Right cardiac atrium (tissue), 5 donors: ENCODE results near the gene CYP4F2. TPM values are rescaled to one million over a fixed set of nuclear protein-coding genes. Genes with fewer than 3 reads are reported as not detected.
"Not testable (repeated sequence)": the region's sequence is repeated elsewhere in the genome, so short reads cannot be mapped to it uniquely, and the experiment has no call there.

Source experiments
- ATAC-seq, 2 donors: fragments of 200-7000 bp; cut with Tn5 transposase; one replicate each; pipeline versions ENCODE4 v1.8.0 to v1.9.1; 2020; ENCODE audit warnings: moderate library complexity in 2 of 2, mild to moderate bottlenecking in 1 of 2
- DNase-seq, 3 donors: peaks; one replicate each; pipeline ENCODE4 v3.0.0-alpha.2; 2020
- H3K27ac ChIP-seq: one replicate; pipeline ENCODE4 v1.5.1; 2013; ENCODE audit warnings: mild to moderate bottlenecking, low read length, control low read depth, moderate library complexity
- H3K27me3 ChIP-seq: one replicate; pipeline ENCODE4 v1.6.1; 2013; ENCODE audit not compliant: control insufficient read depth, insufficient read depth
- H3K4me1 ChIP-seq: one replicate; pipeline ENCODE4 v1.6.1; 2013; ENCODE audit warnings: low read length; ENCODE audit not compliant: control insufficient read depth, insufficient read depth
- H3K4me3 ChIP-seq: one replicate; pipeline ENCODE4 v1.5.1; 2013; ENCODE audit warnings: low read length, control low read depth
- H3K9me3 ChIP-seq: one replicate; pipeline ENCODE4 v1.6.1; 2013; ENCODE audit warnings: low read length; ENCODE audit not compliant: control insufficient read depth
- WGBS: extraction: QIAGEN DNeasy Blood & Tissue Kit; methylation state at CpG from one replicate; pipeline ENCODE4 v1.1.7; 2013; 5-methylcytosine and 5-hydroxymethylcytosine counted together
- intact Hi-C, 4 donors: fragments of 100-400 bp; cut with DNase I; formaldehyde crosslinking; loops; one replicate each; pipeline versions ENCODE4 v1.11.0 to v1.14.0; 2022 to 2023
- polyA plus RNA-seq: library from polyadenylated mRNA; stranded (reverse); fragments of 200-250 nt; gene quantifications from one replicate; pipeline ENCODE4 v1.2.3, GENCODE V29; 2013
- total RNA-seq, 4 donors: library from RNA; stranded (reverse); fragmentation: NEBNext Ultra II Directional; extraction: Animal tissue kit (Norgen Biotek cat#: 25700); gene quantifications; one replicate each; pipeline ENCODE4 v1.2.1, GENCODE V29; 2021
- donor health status: healthy with polysubstance abuse.
- donor health status: DM: no; HTN: yes; CAD: no.
- donor health status: DM: no; HTN: no; CAD: no.
- donor health status: DM: no; HTN: yes; CAD: no; lungs with severe emphysema.
- donor health status: DM: yes; HTN: yes; CAD: no.

The CYP4F2 gene
- total and polyA plus RNA-seq, 5 donors = not detected

- H3K27ac ChIP-seq, intact Hi-C loops, DNase-seq, H3K4me1 ChIP-seq, H3K27me3 ChIP-seq, H3K9me3 ChIP-seq, ATAC-seq: not testable (repeated sequence)
- H3K4me3 ChIP-seq = peak overlapping the region; percentile 74
- WGBS = 44% methylated on average over 11 of the region's 11 CpGs
These were observed 62.1 kb downstream of the CYP4F2 start for GRCh38 chr19:15835565-15836329.

- H3K9me3 ChIP-seq, ATAC-seq, H3K27me3 ChIP-seq, H3K27ac ChIP-seq, DNase-seq, intact Hi-C loops, H3K4me3 ChIP-seq, H3K4me1 ChIP-seq: not testable (repeated sequence)
- 91% methylated on average over 3 of the region's 3 CpGs for WGBS
These were observed 63.6 kb downstream of the CYP4F2 start for GRCh38 chr19:15834232-15834631.

- H3K27ac ChIP-seq = no peak overlapping the region
- ATAC-seq = no peak
- WGBS = 81% methylated on average over 5 of the region's 5 CpGs
- no peaks in the 10 kb centered on the region for H3K27me3 ChIP-seq
- no peaks in the 10 kb centered on the region for H3K9me3 ChIP-seq
- intact Hi-C loops = no loop called here
- no peak overlapping the region for H3K4me3 ChIP-seq
- H3K4me1 ChIP-seq = peaks cover 3% of the 10 kb centered on the region
- DNase-seq = no peak
These were observed 66.2 kb downstream of the CYP4F2 start for GRCh38 chr19:15831626-15832025.

GRCh38 chr19:15829786-15830185 is 68.1 kb downstream of the CYP4F2 start:
- WGBS = 81% methylated on average over 8 of the region's 8 CpGs
- Histone ChIP-seq H3K9me3 (no peaks in the 10 kb centered on the region), H3K4me1 (no peaks in the 10 kb centered on the region), H3K27ac (no peak overlapping the region), H3K27me3 (no peaks in the 10 kb centered on the region), H3K4me3 (no peak overlapping the region)
- ATAC-seq (no peak), DNase-seq (no peak)
- intact Hi-C loops = no loop called here

GRCh38 chr19:15829306-15829698 is 68.6 kb downstream of the CYP4F2 start:
- Histone ChIP-seq H3K27ac (no peak overlapping the region), H3K4me3 (no peak overlapping the region), H3K27me3 (no peaks in the 10 kb centered on the region), H3K4me1 (no peaks in the 10 kb centered on the region), H3K9me3 (no peaks in the 10 kb centered on the region)
- intact Hi-C loops = no loop called here
- ATAC-seq (no peak), DNase-seq (no peak)
- WGBS = 88% methylated on average over 10 of the region's 10 CpGs

GRCh38 chr19:15828611-15829305 is 69.1 kb downstream of the CYP4F2 start:
- H3K27ac ChIP-seq, H3K9me3 ChIP-seq, H3K27me3 ChIP-seq, intact Hi-C loops, DNase-seq, ATAC-seq, H3K4me3 ChIP-seq, H3K4me1 ChIP-seq: not testable (repeated sequence)
- WGBS = 42% methylated on average over 13 of the region's 13 CpGs

- H3K4me1 ChIP-seq = no peaks in the 10 kb centered on the region
- H3K9me3 ChIP-seq = no peaks in the 10 kb centered on the region
- no peaks in the 10 kb centered on the region for H3K27me3 ChIP-seq
- DNase-seq (no peak), ATAC-seq (no peak)
- 39% methylated on average over 7 of the region's 7 CpGs for WGBS
- intact Hi-C loops = no loop called here
- no peak overlapping the region for H3K4me3 ChIP-seq
- no peak overlapping the region for H3K27ac ChIP-seq
These were observed 69.7 kb downstream of the CYP4F2 start for GRCh38 chr19:15828121-15828610.

Other genes starting within 250 kb of the CYP4F2 start
- 1 to 10 TPM; 4.5 to 8.3 (median 7.8) TPM for gene CYP4F12, start 225.0 kb downstream of the CYP4F2 start, total RNA-seq
- gene CYP4F12, start 225.0 kb downstream of the CYP4F2 start, polyA plus RNA-seq = 6.3 TPM
- not detected for gene OR10H2, start 170.1 kb downstream of the CYP4F2 start, total RNA-seq
- not detected for gene OR10H2, start 170.1 kb downstream of the CYP4F2 start, polyA plus RNA-seq
- gene OR10H3, start 160.1 kb downstream of the CYP4F2 start, total RNA-seq = not detected
- gene OR10H3, start 160.1 kb downstream of the CYP4F2 start, polyA plus RNA-seq = not detected
- not detected for gene OR10H5, start 110.4 kb downstream of the CYP4F2 start, total RNA-seq
- not detected for gene OR10H5, start 110.4 kb downstream of the CYP4F2 start, polyA plus RNA-seq
- not detected for gene OR10H1, start 82.4 kb downstream of the CYP4F2 start, total RNA-seq
- gene OR10H1, start 82.4 kb downstream of the CYP4F2 start, polyA plus RNA-seq = not detected
- under 1 TPM; 0.11 to 0.34 (median 0.21) TPM for gene CYP4F11, start 36.5 kb upstream of the CYP4F2 start, total RNA-seq
- 0.16 TPM for gene CYP4F11, start 36.5 kb upstream of the CYP4F2 start, polyA plus RNA-seq
- gene OR10H4, start 50.9 kb upstream of the CYP4F2 start, total RNA-seq = not detected
- not detected for gene OR10H4, start 50.9 kb upstream of the CYP4F2 start, polyA plus RNA-seq
- 100 to 1,000 TPM in 3 of 4 donors, 10 to 100 TPM in 1; 87.7 to 226 (median 130) TPM for gene TPM4, start 178.4 kb upstream of the CYP4F2 start, total RNA-seq
- gene TPM4, start 178.4 kb upstream of the CYP4F2 start, polyA plus RNA-seq = 137 TPM
- 10 to 100 TPM; 22.6 to 30.0 (median 24.5) TPM for gene RAB8A, start 213.8 kb upstream of the CYP4F2 start, total RNA-seq
- 12.9 TPM for gene RAB8A, start 213.8 kb upstream of the CYP4F2 start, polyA plus RNA-seq
- 1 to 10 TPM in 1 of 4 donors, under 1 TPM in 1, not detected in 2; 0.37 to 1.0 TPM for gene HSH2D, start 245.6 kb upstream of the CYP4F2 start, total RNA-seq
- 0.18 TPM for gene HSH2D, start 245.6 kb upstream of the CYP4F2 start, polyA plus RNA-seq